ENCODE results near the gene ADCY5.

DNA sequence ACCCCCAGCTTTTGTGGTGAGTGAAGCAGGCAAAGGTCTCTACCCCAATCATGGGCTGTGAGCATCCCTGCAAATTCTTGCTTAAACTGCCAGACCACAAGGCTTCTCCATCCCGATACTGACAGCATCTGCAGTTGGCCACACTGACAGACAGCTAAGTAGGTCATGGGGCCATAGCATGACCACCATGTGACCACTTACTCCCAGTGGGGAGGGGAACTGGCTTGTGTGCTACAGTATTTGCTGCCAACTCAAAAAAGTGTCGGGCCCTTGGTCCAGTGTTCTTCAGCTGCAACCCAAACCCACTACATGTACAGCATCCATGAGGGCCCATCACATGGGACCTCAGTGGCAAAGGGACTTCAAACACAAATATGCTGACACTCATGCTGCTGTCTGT lies 143.7 kb downstream of the ADCY5 start:
- TF ChIP-seq, protein P1, sequence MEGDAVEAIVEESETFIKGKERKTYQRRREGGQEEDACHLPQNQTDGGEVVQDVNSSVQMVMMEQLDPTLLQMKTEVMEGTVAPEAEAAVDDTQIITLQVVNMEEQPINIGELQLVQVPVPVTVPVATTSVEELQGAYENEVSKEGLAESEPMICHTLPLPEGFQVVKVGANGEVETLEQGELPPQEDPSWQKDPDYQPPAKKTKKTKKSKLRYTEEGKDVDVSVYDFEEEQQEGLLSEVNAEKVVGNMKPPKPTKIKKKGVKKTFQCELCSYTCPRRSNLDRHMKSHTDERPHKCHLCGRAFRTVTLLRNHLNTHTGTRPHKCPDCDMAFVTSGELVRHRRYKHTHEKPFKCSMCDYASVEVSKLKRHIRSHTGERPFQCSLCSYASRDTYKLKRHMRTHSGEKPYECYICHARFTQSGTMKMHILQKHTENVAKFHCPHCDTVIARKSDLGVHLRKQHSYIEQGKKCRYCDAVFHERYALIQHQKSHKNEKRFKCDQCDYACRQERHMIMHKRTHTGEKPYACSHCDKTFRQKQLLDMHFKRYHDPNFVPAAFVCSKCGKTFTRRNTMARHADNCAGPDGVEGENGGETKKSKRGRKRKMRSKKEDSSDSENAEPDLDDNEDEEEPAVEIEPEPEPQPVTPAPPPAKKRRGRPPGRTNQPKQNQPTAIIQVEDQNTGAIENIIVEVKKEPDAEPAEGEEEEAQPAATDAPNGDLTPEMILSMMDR (IDR thresholded peaks at IDR 0.05) = no peak
- no peak for TF ChIP-seq EP300 (IDR thresholded peaks at IDR 0.05)
